Caki2 (cell line): ENCODE results near the gene CPNE2. TPM values are rescaled to one million over a fixed set of nuclear protein-coding genes. Genes with fewer than 3 reads are reported as not detected.
"Not testable (repeated sequence)": the region's sequence is repeated elsewhere in the genome, so short reads cannot be mapped to it uniquely, and the experiment has no call there.

ENCODE experiments used
- DNase-seq: peaks from one replicate; pipeline ENCODE4 v3.0.0-alpha.2; 2015; ENCODE audit warnings: low read depth
- in situ Hi-C: cut with HindIII; loops from 2 replicates; pipeline ENCODE4 v1.10.0; 2016; ENCODE audit warnings: low sequenced_read_pairs, low pct_unique_long_range_greater_than_20kb, mixed read lengths
- total RNA-seq: library from RNA; depleted of rRNA; stranded (reverse); fragments of >200 nt; shearing (Covaris generic); gene quantifications from 2 replicates; pipeline ENCODE4 v1.2.3, GENCODE V29; 2014; ENCODE audit warnings: low replicate concordance

The CPNE2 gene
- total RNA-seq, 1 experiment from 2014 or later, result 33.5 TPM

DNA sequence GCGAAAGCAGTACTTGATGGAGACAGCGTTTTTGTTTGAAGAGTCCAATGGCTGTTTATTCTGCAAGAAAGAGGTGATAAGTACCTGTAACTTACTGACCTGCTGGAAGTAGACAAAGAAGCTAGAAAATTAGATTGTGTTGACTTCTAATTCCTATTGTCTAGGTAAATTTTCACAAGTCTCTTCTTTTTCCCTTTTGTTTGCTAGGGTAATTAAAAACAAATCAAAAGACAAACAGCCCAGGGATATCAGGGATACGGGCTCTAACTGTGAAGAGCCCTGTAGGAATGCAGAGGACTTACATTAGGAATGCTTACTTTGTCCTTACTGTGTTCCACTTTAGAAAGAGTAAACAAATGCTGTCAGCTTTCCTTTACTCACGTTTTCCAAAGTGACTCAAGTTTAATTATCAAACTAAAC is 86.4 kb downstream of the CPNE2 start:
- in situ Hi-C loops, result no loop called here
- DNase-seq, result no peak

- in situ Hi-C loops, result no loop called here
- DNase-seq, result no peak
Measured at GRCh38 chr16:57179215-57179828, 86.9 kb downstream of the CPNE2 start.

- no peak for DNase-seq
- in situ Hi-C loops, result no loop called here
Measured at GRCh38 chr16:57184113-57184512, 91.7 kb downstream of the CPNE2 start.

DNA sequence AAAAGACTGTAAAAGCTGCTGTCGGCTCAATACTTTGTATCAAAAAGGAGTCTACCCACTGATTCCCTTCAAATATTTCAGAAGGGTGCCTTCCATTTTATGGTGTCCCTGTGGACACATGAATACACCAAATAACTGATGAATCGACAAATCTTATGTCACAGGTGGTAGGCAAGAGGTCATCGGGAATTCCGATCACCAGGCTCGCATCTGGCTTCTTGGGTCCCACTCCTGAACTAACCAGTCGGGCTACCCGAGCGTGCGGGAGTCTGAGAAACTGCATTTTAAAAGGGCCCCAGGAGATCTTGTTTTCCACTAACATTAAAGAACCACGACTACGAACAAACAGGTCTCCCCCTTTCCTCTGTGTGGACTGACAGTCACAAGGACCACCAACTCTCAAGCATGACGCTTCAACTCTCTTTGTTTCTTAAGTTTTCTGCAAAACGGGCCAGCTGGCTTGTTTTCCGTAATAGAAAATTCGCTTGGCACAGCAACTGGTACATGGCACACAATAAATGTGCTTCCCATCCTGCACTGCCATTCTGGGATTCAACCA is 92.6 kb downstream of the CPNE2 start:
- in situ Hi-C loops, result no loop called here
- DNase-seq, result no peak

GRCh38 chr16:57185446-57185944 is 93.1 kb downstream of the CPNE2 start:
- in situ Hi-C loops, result no loop called here
- peak; percentile 50 for DNase-seq

- in situ Hi-C loops, result no loop called here
- peak; percentile 99 for DNase-seq
Measured at GRCh38 chr16:57185945-57186871, 93.8 kb downstream of the CPNE2 start, which contains the start of the genes PSME3IP1 and RSPRY1. TSS of gene PSME3IP1 (minus strand) at chr16:57186039. CDS start at chr16:57173854, 12,185 bp downstream. TSS of gene RSPRY1 (plus strand) at chr16:57186329. CDS start at chr16:57204659, 18,330 bp downstream.

- DNase-seq, result peak; percentile 50
- in situ Hi-C loops, result no loop called here
Measured at GRCh38 chr16:57186872-57187854, 94.8 kb downstream of the CPNE2 start.

DNA sequence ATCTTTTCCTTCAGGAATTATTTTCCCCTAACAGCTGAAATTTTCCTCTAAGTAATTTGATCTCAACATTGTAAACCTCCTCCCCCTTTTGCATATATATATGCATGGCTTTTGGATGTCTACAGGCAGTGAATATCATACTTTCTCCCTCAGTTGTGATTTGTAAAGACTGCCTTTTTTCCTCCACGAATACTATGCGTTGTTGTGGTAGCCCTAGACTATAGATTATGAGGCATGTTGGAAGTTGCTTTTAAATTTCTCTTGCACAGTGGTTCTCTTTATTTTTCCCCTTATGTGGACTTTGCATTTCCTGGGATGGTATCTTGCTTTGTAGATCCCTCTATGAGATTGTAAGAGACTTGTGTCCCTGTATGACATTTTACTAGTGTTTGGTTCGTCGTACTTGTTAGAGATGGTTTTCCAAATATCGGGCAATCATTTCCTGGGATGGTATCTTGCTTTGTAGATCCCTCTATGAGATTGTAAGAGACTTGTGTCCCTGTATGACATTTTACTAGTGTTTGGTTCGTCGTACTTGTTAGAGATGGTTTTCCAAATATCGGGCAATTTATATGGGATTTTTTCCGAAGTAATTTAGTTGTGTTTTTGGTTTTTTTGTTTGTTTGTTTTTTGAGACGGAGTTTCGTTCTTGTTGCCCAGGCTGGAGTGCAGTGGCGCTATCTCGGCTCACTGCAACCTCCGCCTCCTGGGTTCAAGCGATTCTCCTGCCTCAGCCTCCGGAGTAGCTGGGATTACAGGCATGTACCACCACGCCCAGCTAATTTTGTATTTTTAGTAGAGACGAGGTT is 95.7 kb downstream of the CPNE2 start:
- peak; percentile 13 for DNase-seq
- in situ Hi-C loops, result not testable (repeated sequence)

GRCh38 chr16:57188711-57189002 is 96.3 kb downstream of the CPNE2 start:
- in situ Hi-C loops, result no loop called here
- no peak for DNase-seq

DNA sequence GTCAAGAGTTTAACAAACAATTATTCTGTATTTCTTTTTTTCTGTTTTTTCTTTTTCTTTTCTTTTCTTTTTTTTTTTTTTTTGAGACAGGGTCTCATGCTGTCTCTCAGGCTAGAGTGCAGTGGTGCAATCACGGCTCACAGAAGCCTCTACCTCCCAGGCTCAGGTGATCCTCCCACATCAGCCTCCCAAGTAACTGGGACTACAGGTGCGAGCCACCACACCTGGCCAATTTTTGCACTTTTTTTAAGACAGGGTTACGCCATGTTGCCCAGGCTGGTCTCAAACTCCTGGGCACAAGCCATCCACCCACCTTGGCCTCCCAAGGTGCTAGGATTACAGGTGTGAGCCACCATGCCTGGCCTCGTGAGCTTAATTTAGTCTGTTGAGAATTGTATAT is 97.1 kb downstream of the CPNE2 start:
- in situ Hi-C loops, DNase-seq: not testable (repeated sequence)

- in situ Hi-C loops, result no loop called here
- no peak for DNase-seq
Measured at GRCh38 chr16:57190136-57190535, 97.8 kb downstream of the CPNE2 start.

GRCh38 chr16:57191056-57191571 is 98.7 kb downstream of the CPNE2 start:
- peak; percentile 49 for DNase-seq
- in situ Hi-C loops, result no loop called here

DNA sequence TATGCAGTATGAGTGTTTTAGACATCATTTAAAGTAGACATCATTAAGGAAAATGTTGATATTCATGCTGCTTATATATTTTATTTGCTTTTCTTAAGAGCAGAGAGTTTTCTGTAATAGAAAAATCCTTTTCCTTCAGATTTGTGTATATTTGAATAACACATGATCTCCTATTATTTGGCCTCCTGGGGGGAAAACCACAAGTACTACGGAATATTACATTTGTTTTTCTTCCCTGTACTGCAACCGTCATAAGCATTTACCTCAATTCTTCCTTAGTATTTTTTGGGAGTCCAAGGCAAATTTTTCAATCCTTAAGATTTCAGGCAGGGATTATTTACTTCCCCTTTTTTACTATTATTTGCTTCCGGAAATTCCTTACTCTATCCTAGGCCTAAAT is 99.8 kb downstream of the CPNE2 start:
- DNase-seq, result no peak

GRCh38 chr16:57192720-57193486 is 100.5 kb downstream of the CPNE2 start:
- no peak for DNase-seq
- in situ Hi-C loops, result no loop called here

More for the DNA sequence above, 99.8 kb downstream of the CPNE2 start:
- in situ Hi-C loops, result no loop called here

DNA sequence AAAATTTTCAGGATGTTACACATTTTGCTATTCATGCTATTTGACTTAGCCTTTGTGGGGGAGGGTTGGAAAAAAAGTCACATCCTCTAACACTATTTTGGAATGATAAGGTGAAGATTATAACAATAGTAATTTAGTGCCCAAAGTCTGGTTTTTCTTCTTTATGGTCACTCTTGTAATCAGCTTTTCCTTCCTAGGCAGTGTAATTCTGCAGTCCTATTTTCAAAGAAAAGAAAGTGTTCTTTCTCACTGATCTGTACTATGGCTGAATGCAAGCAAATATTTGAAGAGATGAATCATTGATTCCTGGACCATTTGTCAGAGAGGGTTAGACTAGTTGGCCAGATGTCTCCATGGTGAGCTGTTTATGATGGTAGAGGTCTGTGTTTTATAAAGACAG is 102.1 kb downstream of the CPNE2 start:
- in situ Hi-C loops, result no loop called here
- DNase-seq, result peak; percentile 68

GRCh38 chr16:57196286-57196685 is 103.9 kb downstream of the CPNE2 start:
- in situ Hi-C loops, result no loop called here
- no peak for DNase-seq
